GM19395 (cell line): ENCODE results near the gene COPZ1.
"Not testable (repeated sequence)": the region's sequence is repeated elsewhere in the genome, so short reads cannot be mapped to it uniquely, and the experiment has no call there.

Source experiments
- ATAC-seq: cut with Tn5 transposase; IDR thresholded peaks from one replicate; pipeline ENCODE4 v1.9.1; 2021; ENCODE audit warnings: mild to moderate bottlenecking, moderate library complexity; ENCODE audit not compliant: unreplicated experiment

The COPZ1 gene

GRCh38 chr12:54330442-54330841, 5.5 kb downstream of the COPZ1 start:
- ATAC-seq = no peak

DNA sequence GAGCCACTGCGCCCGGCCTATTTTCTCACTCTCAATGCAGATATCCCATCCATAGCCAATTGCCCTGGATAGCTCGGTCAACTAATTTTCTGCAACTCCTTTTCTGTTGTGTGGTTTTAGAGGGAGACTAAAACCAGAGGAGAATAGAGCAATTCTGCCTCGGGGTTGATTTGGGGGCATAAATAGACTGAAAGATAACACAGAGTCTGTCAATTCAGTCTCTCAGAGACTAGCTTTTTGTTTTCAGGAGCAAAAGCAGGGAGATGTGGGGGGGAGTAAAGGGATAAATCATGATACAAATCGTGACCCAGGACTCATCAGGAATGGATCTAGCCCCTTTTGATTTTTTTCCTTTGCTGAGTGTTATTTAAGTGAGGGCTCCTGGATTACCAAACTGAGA, 6.5 kb downstream of the COPZ1 start:
- ATAC-seq = no peak

- ATAC-seq = no peak
Observed at GRCh38 chr12:54333420-54334034, 8.6 kb downstream of the COPZ1 start.

DNA sequence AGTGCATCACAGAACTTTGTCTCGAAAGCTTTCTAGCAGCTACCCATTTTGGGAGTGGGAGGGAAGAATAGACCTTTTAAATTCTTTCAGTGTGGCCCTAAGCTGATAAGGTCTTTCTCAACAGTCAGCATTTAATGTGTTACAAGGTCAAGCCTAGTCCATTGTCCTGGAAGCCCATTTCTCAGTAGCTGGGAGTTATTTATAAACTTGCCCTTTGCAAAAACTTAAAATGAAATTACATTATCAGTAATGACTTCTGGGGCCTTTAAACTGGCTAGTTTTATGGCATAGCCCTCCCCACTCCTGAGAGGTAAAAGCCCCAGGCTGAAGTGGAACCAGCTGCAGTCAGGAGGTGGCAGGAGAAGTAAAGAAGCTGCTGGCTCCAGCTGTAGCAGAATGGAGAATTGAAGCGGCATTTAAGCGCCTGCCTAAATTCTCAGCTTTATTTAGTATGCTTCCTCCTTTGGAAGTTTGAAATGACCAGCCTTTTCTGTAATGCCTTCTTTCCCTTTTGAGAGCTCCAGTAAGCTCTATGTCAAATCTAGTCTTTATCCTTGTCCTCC, 12.4 kb downstream of the COPZ1 start:
- no peak for ATAC-seq

DNA sequence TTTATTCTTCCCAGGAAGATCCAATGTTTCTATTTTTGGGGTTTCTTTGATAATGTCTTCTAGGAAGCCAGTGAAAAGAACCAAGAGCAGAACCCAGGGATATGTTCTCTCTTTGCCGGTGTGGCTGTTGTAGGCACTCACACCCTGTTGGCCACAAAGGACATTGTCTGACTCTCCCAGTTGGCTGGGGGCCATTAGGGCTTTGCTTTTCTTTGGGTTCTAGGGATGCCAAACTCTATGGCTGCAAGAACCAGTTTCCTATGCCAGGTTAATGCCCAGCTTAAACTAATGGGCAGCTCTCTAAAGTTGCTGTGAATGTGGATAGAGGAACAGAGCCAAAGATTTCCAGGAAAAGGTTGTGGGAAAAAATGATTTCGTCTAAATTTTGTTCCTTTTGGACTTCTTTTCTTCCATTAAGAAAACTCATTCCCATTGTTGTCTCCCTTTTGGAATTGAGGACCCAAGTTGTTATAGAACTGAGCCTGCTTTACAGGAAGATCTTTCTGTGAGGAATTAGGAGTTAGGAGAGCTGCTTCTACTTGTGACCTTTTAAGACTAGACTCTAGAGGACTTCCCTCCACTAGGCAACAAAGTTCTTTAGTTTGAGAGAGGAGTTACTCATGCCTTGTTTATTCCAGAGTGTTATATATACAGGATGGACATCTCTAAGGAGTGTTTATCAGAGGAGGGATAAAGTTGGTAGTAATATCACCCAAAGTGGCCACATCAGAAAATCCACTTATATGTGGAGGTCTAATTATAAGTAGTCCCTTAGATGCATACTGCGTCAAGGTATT, 13.1 kb downstream of the COPZ1 start:
- ATAC-seq = no peak

GRCh38 chr12:54338698-54339296, 13.9 kb downstream of the COPZ1 start:
- no peak for ATAC-seq

- no peak for ATAC-seq
Observed at GRCh38 chr12:54340846-54341245, 15.9 kb downstream of the COPZ1 start.

- no peak for ATAC-seq
Observed at GRCh38 chr12:54341378-54342300, 16.7 kb downstream of the COPZ1 start.

GRCh38 chr12:54349036-54349435, 24.1 kb downstream of the COPZ1 start:
- no peak for ATAC-seq

DNA sequence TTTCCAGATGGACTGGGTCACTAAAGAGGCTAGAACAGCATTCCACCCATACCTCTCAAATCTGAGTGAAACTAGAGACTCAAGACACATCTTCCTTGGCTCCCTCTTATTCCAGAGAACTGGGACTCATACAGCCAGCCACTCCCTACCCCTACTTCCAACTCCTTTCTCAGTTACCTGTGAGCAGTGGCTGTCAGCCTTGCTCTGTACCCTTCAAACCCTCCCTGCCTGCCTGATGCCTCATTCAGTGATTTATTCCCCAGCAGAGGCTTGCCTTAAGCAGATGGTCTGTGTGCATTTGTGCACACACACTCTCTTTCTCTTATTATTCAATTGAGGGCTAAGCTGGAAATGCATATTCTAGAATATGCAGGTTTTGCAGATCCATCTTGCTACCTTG, 24.7 kb downstream of the COPZ1 start:
- ATAC-seq = no peak

- ATAC-seq = no peak
Observed at GRCh38 chr12:54350743-54351142, 25.8 kb downstream of the COPZ1 start.

GRCh38 chr12:54351341-54351740, 26.4 kb downstream of the COPZ1 start:
- no peak for ATAC-seq

- no peak for ATAC-seq
Observed at GRCh38 chr12:54352022-54352531, 27.1 kb downstream of the COPZ1 start.

- ATAC-seq = no peak
Observed at GRCh38 chr12:54352891-54353874, 28.3 kb downstream of the COPZ1 start.

- ATAC-seq = not testable (repeated sequence)
Observed at GRCh38 chr12:54354271-54354670, 29.3 kb downstream of the COPZ1 start.

GRCh38 chr12:54355104-54355815, 30.3 kb downstream of the COPZ1 start:
- ATAC-seq = no peak

- no peak for ATAC-seq
Observed at GRCh38 chr12:54356228-54356627, 31.3 kb downstream of the COPZ1 start.

- no peak for ATAC-seq
Observed at GRCh38 chr12:54356951-54357356, 32.0 kb downstream of the COPZ1 start.
